Hepatocyte (in vitro differentiated cells): ENCODE results near the gene PTPRK. TPM values are rescaled to one million over a fixed set of nuclear protein-coding genes. Genes with fewer than 3 reads are reported as not detected.

Source experiments
- DNase-seq: peaks from one replicate; pipeline ENCODE4 v3.0.0-alpha.2; 2016; ENCODE audit warnings: low spot score
- H2AFZ ChIP-seq: fragments of 200-600 bp; sonication (generic); 2 replicates; pipeline ENCODE4 v1.6.0; 2016; ENCODE audit warnings: antibody characterized with exemption, mild to moderate bottlenecking
- H3K27ac ChIP-seq: fragments of 200-600 bp; sonication (generic); 2 replicates; pipeline ENCODE4 v1.5.1; 2016; ENCODE audit warnings: mild to moderate bottlenecking
- H3K27me3 ChIP-seq: fragments of 200-600 bp; sonication (generic); 2 replicates; pipeline ENCODE4 v1.6.1; 2016
- H3K36me3 ChIP-seq: fragments of 200-600 bp; sonication (generic); replicated peaks from 2 replicates; pipeline ENCODE4 v1.5.1; 2016; ENCODE audit warnings: low read depth; ENCODE audit not compliant: insufficient read depth
- H3K4me1 ChIP-seq: fragments of 200-600 bp; sonication (generic); 2 replicates; pipeline ENCODE4 v1.5.1; 2016; ENCODE audit warnings: mild to moderate bottlenecking, moderate library complexity; ENCODE audit not compliant: insufficient read depth
- H3K4me2 ChIP-seq: fragments of 200-600 bp; sonication (generic); 2 replicates; pipeline ENCODE4 v1.6.0; 2016
- H3K4me3 ChIP-seq: fragments of 200-600 bp; sonication (generic); 2 replicates; pipeline ENCODE4 v1.5.1; 2016; ENCODE audit warnings: mild to moderate bottlenecking
- H3K79me2 ChIP-seq: fragments of 200-600 bp; sonication (generic); 2 replicates; pipeline ENCODE4 v1.6.0; 2017; ENCODE audit warnings: mild to moderate bottlenecking
- H3K9me2 ChIP-seq: fragments of 200-600 bp; sonication (generic); replicated peaks from 2 replicates; pipeline ENCODE4 v1.6.0; 2017; ENCODE audit warnings: mild to moderate bottlenecking; ENCODE audit not compliant: insufficient read depth
- H3K9me3 ChIP-seq: fragments of 200-600 bp; sonication (generic); 2 replicates; pipeline ENCODE4 v1.5.1; 2016; ENCODE audit warnings: low read depth, mild to moderate bottlenecking
- H4K20me1 ChIP-seq: fragments of 200-600 bp; sonication (generic); 2 replicates; pipeline ENCODE4 v1.6.0; 2016; ENCODE audit warnings: mild to moderate bottlenecking; ENCODE audit not compliant: insufficient read depth, poor library complexity, severe bottlenecking
- CTCF ChIP-seq: fragments of 200-600 bp; sonication (generic); IDR thresholded peaks from 2 replicates; pipeline ENCODE4 v1.5.1; 2016; ENCODE audit warnings: antibody characterized with exemption, mild to moderate bottlenecking; ENCODE audit not compliant: poor library complexity
- EZH2 ChIP-seq: fragments of 200-600 bp; sonication (generic); IDR thresholded peaks from 2 replicates; pipeline ENCODE4 v1.6.1; 2016; ENCODE audit warnings: antibody characterized with exemption, mild to moderate bottlenecking, borderline replicate concordance
- EZH2phosphoT487 ChIP-seq: fragments of 200-600 bp; sonication (generic); IDR thresholded peaks from one replicate; pipeline ENCODE4 v1.6.1; 2018; ENCODE audit warnings: antibody characterized with exemption, mild to moderate bottlenecking, low read depth, moderate library complexity; ENCODE audit not compliant: unreplicated experiment, severe bottlenecking
- WGBS: methylation state at CpG from one replicate; pipeline ENCODE4 v1.1.6; 2016; ENCODE audit warnings: low lambda C conversion rate; ENCODE audit errors: missing lambda C conversion rate; 5-methylcytosine and 5-hydroxymethylcytosine counted together
- polyA plus RNA-seq: library from polyadenylated mRNA; unstranded; fragments of >200 nt; fragmentation: Nextera tagmentation; extraction: Ambion mirVana; gene quantifications from 2 replicates; pipeline ENCODE4 v1.2.1, GENCODE V29; 2016
- total RNA-seq: library from RNA; depleted of rRNA; stranded (reverse); fragments of >200 nt; gene quantifications from 2 replicates; pipeline ENCODE4 v1.2.3, GENCODE V29; 2014

The PTPRK gene
- total and polyA plus RNA-seq, 2 experiments from 2014 or later = 42.0 to 80.2 TPM

GRCh38 chr6:128149796-128150195 is 370.6 kb downstream of the PTPRK start:
- no peak for TF ChIP-seq EZH2phosphoT487
- TF ChIP-seq EZH2 = no peak
- 100% methylated on average over 1 of the region's 1 CpG for WGBS
- H3K36me3 ChIP-seq = no peaks in the 10 kb centered on the region
- H3K4me1 ChIP-seq = no peaks in the 10 kb centered on the region
- no peaks in the 10 kb centered on the region for H3K27me3 ChIP-seq
- no peaks in the 10 kb centered on the region for H3K9me2 ChIP-seq
- H3K9me3 ChIP-seq = no peaks in the 10 kb centered on the region
- H4K20me1 ChIP-seq = no peaks in the 10 kb centered on the region
- H3K79me2 ChIP-seq = no peaks in the 10 kb centered on the region
- H3K4me2 ChIP-seq = no peak overlapping the region
- no peak overlapping the region for H3K27ac ChIP-seq
- no peak overlapping the region for H2AFZ ChIP-seq
- H3K4me3 ChIP-seq = no peak overlapping the region
- no peak for DNase-seq

GRCh38 chr6:128144320-128144719 is 376.1 kb downstream of the PTPRK start:
- Histone ChIP-seq H3K4me3 (no peak overlapping the region), H3K9me3 (no peaks in the 10 kb centered on the region), H3K4me1 (no peaks in the 10 kb centered on the region), H3K36me3 (no peaks in the 10 kb centered on the region), H3K79me2 (no peaks in the 10 kb centered on the region), H4K20me1 (no peaks in the 10 kb centered on the region), H2AFZ (no peak overlapping the region), H3K9me2 (no peaks in the 10 kb centered on the region), H3K27me3 (no peaks in the 10 kb centered on the region), H3K27ac (no peak overlapping the region), H3K4me2 (no peak overlapping the region)
- TF ChIP-seq CTCF (no peak), EZH2 (no peak), EZH2phosphoT487 (no peak)
- peak; percentile 19 for DNase-seq
- 76% methylated on average over 1 of the region's 1 CpG for WGBS

- no peak for DNase-seq
- H3K4me3 ChIP-seq = no peak overlapping the region
- no peaks in the 10 kb centered on the region for H3K79me2 ChIP-seq
Measured at GRCh38 chr6:128141932-128142331, 378.5 kb downstream of the PTPRK start.

GRCh38 chr6:128139519-128139918 is 380.9 kb downstream of the PTPRK start:
- Histone ChIP-seq H4K20me1 (no peaks in the 10 kb centered on the region), H3K4me1 (no peaks in the 10 kb centered on the region), H3K27ac (peak overlapping the region; percentile 17), H3K27me3 (no peaks in the 10 kb centered on the region), H3K4me3 (no peak overlapping the region), H3K36me3 (no peaks in the 10 kb centered on the region), H3K4me2 (peak overlapping the region; percentile 26), H3K9me2 (no peaks in the 10 kb centered on the region), H2AFZ (no peak overlapping the region), H3K9me3 (no peaks in the 10 kb centered on the region), H3K79me2 (no peaks in the 10 kb centered on the region)
- DNase-seq = peak; percentile 59
- WGBS = 62% methylated on average over 1 of the region's 1 CpG
- TF ChIP-seq EZH2phosphoT487 = no peak
- TF ChIP-seq CTCF = no peak

More at GRCh38 chr6:128141932-128142331, 378.5 kb downstream of the PTPRK start:
- H3K9me2 ChIP-seq = no peaks in the 10 kb centered on the region
- H2AFZ ChIP-seq = no peak overlapping the region
- H3K27me3 ChIP-seq = no peaks in the 10 kb centered on the region
- no peak overlapping the region for H3K27ac ChIP-seq
- H3K36me3 ChIP-seq = no peaks in the 10 kb centered on the region
- H3K4me1 ChIP-seq = no peaks in the 10 kb centered on the region
- TF ChIP-seq CTCF (no peak), EZH2phosphoT487 (no peak), EZH2 (no peak)
- no peaks in the 10 kb centered on the region for H3K9me3 ChIP-seq
- no peak overlapping the region for H3K4me2 ChIP-seq
- H4K20me1 ChIP-seq = no peaks in the 10 kb centered on the region
